Left ventricle myocardium inferior (tissue), 1 donor: Measurements from ENCODE around the gene PSG5. TPM values are rescaled to one million over a fixed set of nuclear protein-coding genes. Genes with fewer than 3 reads are reported as not detected.

Experiments
- total RNA-seq: library from RNA; stranded (reverse); fragmentation: NEBNext Ultra II Directional; extraction: Animal tissue kit (Norgen Biotek cat#: 25700); gene quantifications from one replicate; pipeline ENCODE4 v1.2.1, GENCODE V29; 2021
- donor health status: DM: no; HTN: yes; CAD: no; lungs with severe emphysema.

PSG5 gene
- total RNA-seq, 1 donor from 2014 or later = not detected

Other genes starting within 250 kb of the PSG5 start
- gene PSG7, start 249.3 kb downstream of the PSG5 start, total RNA-seq = not detected
- gene PSG11, start 160.1 kb downstream of the PSG5 start, total RNA-seq = not detected
- gene PSG2, start 103.8 kb downstream of the PSG5 start, total RNA-seq = not detected
- not detected for gene PSG4, start 19.1 kb upstream of the PSG5 start, total RNA-seq
- not detected for gene PSG9, start 83.0 kb upstream of the PSG5 start, total RNA-seq
- 0.14 TPM for gene CD177, start 167.2 kb upstream of the PSG5 start, total RNA-seq
- gene TEX101, start 228.4 kb upstream of the PSG5 start, total RNA-seq = not detected